Breast epithelium (tissue), 4 donors: ENCODE data around the gene NRXN3. TPM values are rescaled to one million over a fixed set of nuclear protein-coding genes. Genes with fewer than 3 reads are reported as not detected.

Source experiments
- DNase-seq, 2 donors: peaks; one replicate each; pipeline ENCODE4 v3.0.0-alpha.2; 2019; ENCODE audit warnings: low spot score in 2 of 2
- H3K27ac ChIP-seq, 2 donors: fragments of 200-600 bp; sonication (generic) in 1 of 2; one replicate each; pipeline ENCODE4 v1.5.1; 2016 to 2019; ENCODE audit warnings: mild to moderate bottlenecking in 1 of 2
- H3K27me3 ChIP-seq, 2 donors: fragments of 200-600 bp; sonication (generic) in 1 of 2; one replicate each; pipeline versions ENCODE4 v1.5.1 to v1.6.0; 2017 to 2019; ENCODE audit warnings: control low read depth in 1 of 2, mild to moderate bottlenecking in 1 of 2
- H3K36me3 ChIP-seq: fragments of 200-600 bp; one replicate; pipeline ENCODE4 v1.5.1; 2019
- H3K4me1 ChIP-seq, 2 donors: fragments of 200-600 bp; sonication (generic); one replicate each; pipeline ENCODE4 v1.5.1; 2016 to 2019; ENCODE audit warnings: control low read depth in 1 of 2
- H3K4me3 ChIP-seq, 3 donors: fragments of 200-600 bp; sonication (generic); 1 replicate in 2 of 3; 2 replicates in 1 of 3; pipeline ENCODE4 v1.5.1; 2016 to 2019; ENCODE audit warnings: mild to moderate bottlenecking in 3 of 3, moderate library complexity in 2 of 3
- H3K9me3 ChIP-seq, 2 donors: fragments of 200-600 bp; sonication (generic) in 1 of 2; one replicate each; pipeline ENCODE4 v1.5.1; 2016 to 2019; ENCODE audit warnings: control low read depth in 1 of 2
- POLR2A ChIP-seq: fragments of 450-650 bp; IDR thresholded peaks from one replicate; pipeline ENCODE4 v1.6.1; 2016; ENCODE audit warnings: antibody characterized with exemption, mild to moderate bottlenecking, moderate library complexity
- POLR2AphosphoS5 ChIP-seq, 3 donors: sonication (generic); formaldehyde crosslinking; IDR thresholded peaks; one replicate each; pipeline ENCODE4 v1.6.1; 2017; ENCODE audit warnings: antibody characterized with exemption in 3 of 3
- intact Hi-C: fragments of 100-400 bp; cut with DNase I; formaldehyde crosslinking; loops from one replicate; pipeline ENCODE4 v1.15.1; 2023; ENCODE audit warnings: low total_unique reads
- total RNA-seq, 3 donors: library from RNA; depleted of rRNA; stranded (reverse); fragments of >200 nt; gene quantifications; one replicate each; pipeline ENCODE4 v1.1.0, GENCODE V29; 2016
- TF ChIP-seq, protein P1 (sequence below), 3 donors: fragments of 450-650 bp; IDR thresholded peaks; one replicate each; pipeline ENCODE4 v1.5.1; 2016 to 2017; ENCODE audit warnings: antibody characterized with exemption in 3 of 3, mild to moderate bottlenecking in 3 of 3, moderate library complexity in 3 of 3

The NRXN3 gene
- total RNA-seq, 3 donors from 2014 or later = 2.9 to 3.6 (median 3.5) TPM

DNA sequence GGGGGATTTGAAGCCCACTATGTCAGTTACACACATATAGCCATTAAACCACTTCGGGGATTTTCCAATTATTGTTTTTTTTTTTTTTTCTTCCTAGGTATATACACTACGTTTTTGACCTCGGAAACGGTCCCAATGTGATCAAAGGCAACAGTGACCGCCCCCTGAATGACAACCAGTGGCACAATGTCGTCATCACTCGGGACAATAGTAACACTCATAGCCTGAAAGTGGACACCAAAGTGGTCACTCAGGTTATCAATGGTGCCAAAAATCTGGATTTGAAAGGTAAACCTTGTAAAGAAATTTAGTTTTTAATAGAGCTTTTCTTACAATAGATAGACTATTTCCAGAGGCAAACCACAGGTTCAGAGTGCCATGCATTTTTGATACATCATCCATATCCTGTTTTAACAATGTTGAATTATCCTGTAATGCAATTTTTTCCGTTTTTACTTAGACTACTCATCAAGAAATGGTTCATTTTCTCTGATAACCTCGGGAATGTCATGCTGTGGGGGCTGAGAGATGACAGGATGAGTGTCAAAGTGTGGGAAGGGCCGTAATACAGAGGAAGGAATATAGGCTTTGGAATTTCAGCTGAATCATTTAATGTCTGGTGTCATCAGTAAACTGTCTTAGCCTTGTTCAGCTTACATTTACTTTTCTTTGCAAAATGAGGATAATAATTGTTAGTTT, 797.1 kb downstream of the NRXN3 start:
- intact Hi-C loops = no loop called here
- Histone ChIP-seq H3K4me3 (no peak overlapping the region), H3K36me3 (no peaks in the 10 kb centered on the region), H3K9me3 (no peaks in the 10 kb centered on the region), H3K4me1 (no peaks in the 10 kb centered on the region), H3K27me3 (no peaks in the 10 kb centered on the region), H3K27ac (no peak overlapping the region)
- no peak for DNase-seq
- TF ChIP-seq POLR2AphosphoS5 (IDR thresholded peaks at IDR 0.05) (no peak), POLR2A (no peak)
- TF ChIP-seq, protein P1, sequence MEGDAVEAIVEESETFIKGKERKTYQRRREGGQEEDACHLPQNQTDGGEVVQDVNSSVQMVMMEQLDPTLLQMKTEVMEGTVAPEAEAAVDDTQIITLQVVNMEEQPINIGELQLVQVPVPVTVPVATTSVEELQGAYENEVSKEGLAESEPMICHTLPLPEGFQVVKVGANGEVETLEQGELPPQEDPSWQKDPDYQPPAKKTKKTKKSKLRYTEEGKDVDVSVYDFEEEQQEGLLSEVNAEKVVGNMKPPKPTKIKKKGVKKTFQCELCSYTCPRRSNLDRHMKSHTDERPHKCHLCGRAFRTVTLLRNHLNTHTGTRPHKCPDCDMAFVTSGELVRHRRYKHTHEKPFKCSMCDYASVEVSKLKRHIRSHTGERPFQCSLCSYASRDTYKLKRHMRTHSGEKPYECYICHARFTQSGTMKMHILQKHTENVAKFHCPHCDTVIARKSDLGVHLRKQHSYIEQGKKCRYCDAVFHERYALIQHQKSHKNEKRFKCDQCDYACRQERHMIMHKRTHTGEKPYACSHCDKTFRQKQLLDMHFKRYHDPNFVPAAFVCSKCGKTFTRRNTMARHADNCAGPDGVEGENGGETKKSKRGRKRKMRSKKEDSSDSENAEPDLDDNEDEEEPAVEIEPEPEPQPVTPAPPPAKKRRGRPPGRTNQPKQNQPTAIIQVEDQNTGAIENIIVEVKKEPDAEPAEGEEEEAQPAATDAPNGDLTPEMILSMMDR (IDR thresholded peaks at IDR 0.05) = no peak

DNA sequence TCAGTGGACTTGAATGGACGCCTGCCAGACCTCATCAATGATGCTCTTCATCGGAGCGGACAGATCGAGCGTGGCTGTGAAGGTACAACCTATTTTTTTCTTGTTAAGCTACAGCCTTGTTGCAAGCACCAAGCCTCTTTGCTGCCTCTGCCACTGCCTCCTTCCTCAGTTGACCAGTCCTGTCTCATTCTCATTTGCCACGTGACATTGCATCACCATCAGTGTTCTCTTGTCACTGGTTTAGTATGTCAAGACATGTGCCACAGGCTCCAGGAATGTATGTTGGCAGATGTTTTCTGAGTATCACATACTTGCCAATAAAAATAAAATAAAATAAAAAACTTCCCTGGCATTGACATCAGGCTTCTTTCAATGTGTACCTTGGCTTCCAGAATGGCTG, 798.1 kb downstream of the NRXN3 start:
- intact Hi-C loops = no loop called here
- no peak for DNase-seq
- H3K27ac ChIP-seq = no peak overlapping the region
- no peak for TF ChIP-seq POLR2A
- no peak for TF ChIP-seq POLR2AphosphoS5 (IDR thresholded peaks at IDR 0.05)
- TF ChIP-seq, protein P1 (IDR thresholded peaks at IDR 0.05) = no peak
- H3K36me3 ChIP-seq = no peaks in the 10 kb centered on the region
- H3K4me3 ChIP-seq = no peak overlapping the region
- H3K4me1 ChIP-seq = no peaks in the 10 kb centered on the region
- H3K9me3 ChIP-seq = no peaks in the 10 kb centered on the region
- no peaks in the 10 kb centered on the region for H3K27me3 ChIP-seq

DNA sequence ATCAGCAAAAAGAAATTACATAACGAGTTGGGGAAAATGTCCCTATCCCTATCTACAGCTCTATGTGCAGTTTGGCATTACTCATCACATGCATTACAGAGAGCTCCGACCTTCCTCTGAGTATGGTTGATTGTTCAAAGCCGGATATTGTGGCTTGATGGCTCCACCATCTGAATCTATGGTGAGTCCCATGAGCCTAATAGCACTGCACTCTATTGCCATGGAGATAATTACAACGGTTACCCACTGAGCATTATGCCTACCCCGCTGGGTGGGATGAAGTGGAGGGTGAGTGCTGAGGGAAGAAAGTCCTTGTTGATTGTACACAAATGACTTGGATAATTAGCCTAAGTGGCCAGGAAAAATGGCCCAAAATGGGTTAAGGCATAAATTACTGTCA, 800.5 kb downstream of the NRXN3 start:
- intact Hi-C loops = no loop called here
- no peaks in the 10 kb centered on the region for H3K4me1 ChIP-seq
- no peaks in the 10 kb centered on the region for H3K36me3 ChIP-seq
- no peaks in the 10 kb centered on the region for H3K9me3 ChIP-seq
- no peak for DNase-seq
- H3K4me3 ChIP-seq = no peak overlapping the region
- H3K27ac ChIP-seq = no peak overlapping the region
- TF ChIP-seq POLR2A (no peak), POLR2AphosphoS5 (IDR thresholded peaks at IDR 0.05) (no peak)
- TF ChIP-seq, protein P1 (IDR thresholded peaks at IDR 0.05) = no peak
- H3K27me3 ChIP-seq = no peaks in the 10 kb centered on the region

DNA sequence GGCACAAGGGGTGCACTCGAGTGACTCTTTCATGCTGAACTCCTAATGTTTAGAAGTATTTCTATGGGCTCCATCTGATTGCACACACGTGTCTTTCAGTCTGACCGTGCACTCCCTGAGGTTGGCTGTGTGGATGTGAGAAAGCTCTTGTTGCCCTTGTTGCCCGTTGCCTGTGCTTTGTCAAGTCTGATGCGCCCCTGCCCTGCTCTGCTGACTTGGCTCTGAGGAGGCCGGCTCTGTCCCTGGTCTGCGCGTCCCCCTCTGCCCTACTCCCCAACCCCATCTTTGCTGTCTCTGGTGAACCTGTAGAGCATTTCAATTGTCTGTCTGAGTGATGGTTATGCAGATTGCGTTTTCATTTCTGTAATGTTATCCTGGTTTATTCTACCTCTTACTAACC, 802.3 kb downstream of the NRXN3 start:
- H3K4me1 ChIP-seq = no peaks in the 10 kb centered on the region
- H3K4me3 ChIP-seq = no peak overlapping the region
- no peaks in the 10 kb centered on the region for H3K36me3 ChIP-seq
- no peaks in the 10 kb centered on the region for H3K27me3 ChIP-seq
- intact Hi-C loops = no loop called here
- DNase-seq = no peak
- TF ChIP-seq POLR2AphosphoS5 (IDR thresholded peaks at IDR 0.05) = no peak
- TF ChIP-seq, protein P1 (IDR thresholded peaks at IDR 0.05) = no peak
- no peak for TF ChIP-seq POLR2A
- no peaks in the 10 kb centered on the region for H3K9me3 ChIP-seq
- H3K27ac ChIP-seq = no peak overlapping the region

DNA sequence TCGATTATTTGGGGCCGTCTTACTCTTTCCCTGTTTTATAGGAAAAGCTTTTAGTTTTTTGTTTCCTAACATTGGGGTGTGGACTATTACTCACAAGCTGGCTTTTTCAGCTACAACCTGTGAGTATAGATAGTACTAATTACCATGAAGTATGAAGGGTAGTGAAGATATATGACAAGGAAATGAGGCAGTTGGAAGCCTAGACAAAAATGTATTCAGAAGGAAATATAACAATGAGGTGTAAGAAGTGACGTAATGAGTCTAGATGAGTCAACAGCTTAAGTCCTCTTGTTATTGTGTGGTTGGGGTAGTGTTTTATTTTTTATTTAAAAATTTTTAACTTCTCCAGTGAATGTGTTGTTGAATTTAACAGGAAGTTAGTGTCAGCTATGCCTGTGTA, 804.5 kb downstream of the NRXN3 start:
- H3K27me3 ChIP-seq = no peaks in the 10 kb centered on the region

More for the DNA sequence above, 804.5 kb downstream of the NRXN3 start:
- H3K4me3 ChIP-seq = no peak overlapping the region
- H3K9me3 ChIP-seq = no peaks in the 10 kb centered on the region
- TF ChIP-seq POLR2AphosphoS5 (IDR thresholded peaks at IDR 0.05) (no peak), POLR2A (no peak)
- TF ChIP-seq, protein P1 (IDR thresholded peaks at IDR 0.05) = no peak
- intact Hi-C loops = no loop called here
- no peaks in the 10 kb centered on the region for H3K36me3 ChIP-seq
- no peak overlapping the region for H3K27ac ChIP-seq
- DNase-seq = no peak
- no peaks in the 10 kb centered on the region for H3K4me1 ChIP-seq
